H1 (cell line): ENCODE measurements around the gene CCDC12. TPM values are rescaled to one million over a fixed set of nuclear protein-coding genes. Genes with fewer than 3 reads are reported as not detected.

Experiments used
- CTCF ChIA-PET: fragments of 300-600 bp; sonication (Branson Sonifier 250); formaldehyde crosslinking; loops from one replicate; lab custom pipeline; 2021; ENCODE audit not compliant: partially characterized antibody; lab: Charles Lee
- POLR2A ChIA-PET: fragments of 300-600 bp; sonication (Branson Sonifier 250); formaldehyde crosslinking; loops from one replicate; lab custom pipeline; 2021; ENCODE audit warnings: inconsistent platforms; ENCODE audit not compliant: partially characterized antibody; lab: Charles Lee
- DNase-seq, 2 experiments: peaks; one replicate each; pipeline versions ENCODE4 v3.0.0 to v3.0.0-alpha.2; 2010 to 2022; ENCODE audit warnings: low spot score in 2 of 2, low read depth in 1 of 2, mixed read lengths in 1 of 2
- FAIRE-seq: peaks from 2 replicates; lab custom pipeline; 2011; peaks lifted over from hg19 to GRCh38; lab: Jason Lieb, UNC
- H2AFZ ChIP-seq: 2 replicates; pipeline ENCODE4 v1.8.1; 2012; ENCODE audit warnings: low read length, inconsistent platforms
- H2AK5ac ChIP-seq: 2 replicates; pipeline ENCODE4 v1.6.1; 2013; ENCODE audit warnings: low read depth, low read length
- H2BK120ac ChIP-seq: replicated peaks from 2 replicates; pipeline ENCODE3; 2013; ENCODE audit warnings: low read depth, low read length, inconsistent platforms
- H2BK12ac ChIP-seq: 2 replicates; pipeline ENCODE4 v1.6.1; 2013; ENCODE audit warnings: low read depth, low read length
- H2BK15ac ChIP-seq: 2 replicates; pipeline ENCODE4 v1.6.1; 2013; ENCODE audit warnings: low read length
- H2BK20ac ChIP-seq: 2 replicates; pipeline ENCODE4 v1.6.1; 2013; ENCODE audit warnings: low read length
- H2BK5ac ChIP-seq: 2 replicates; pipeline ENCODE4 v1.6.1; 2013; ENCODE audit warnings: low read depth, low read length
- H3K14ac ChIP-seq: 2 replicates; pipeline ENCODE4 v1.6.1; 2013; ENCODE audit warnings: inconsistent platforms; ENCODE audit not compliant: insufficient read length
- H3K18ac ChIP-seq: 2 replicates; pipeline ENCODE4 v1.6.1; 2013; ENCODE audit warnings: low read length; ENCODE audit errors: extremely low read depth
- H3K23ac ChIP-seq: 2 replicates; pipeline ENCODE4 v1.6.1; 2013; ENCODE audit warnings: inconsistent platforms; ENCODE audit not compliant: insufficient read length
- H3K23me2 ChIP-seq: 2 replicates; pipeline ENCODE4 v1.6.1; 2013; ENCODE audit warnings: low read depth, low read length
- H3K27ac ChIP-seq: 2 replicates; pipeline ENCODE4 v1.6.1; 2011; ENCODE audit warnings: low read depth, low read length, inconsistent platforms
- H3K27me3 ChIP-seq, 4 experiments: replicated peaks in 1 of 4; 1 replicate in 1 of 4; 2 replicates in 3 of 4; pipeline versions ENCODE4 v1.6.1 to v1.8.1; 2011 to 2013; ENCODE audit warnings: low read length in 3 of 4, mild to moderate bottlenecking in 3 of 4, inconsistent platforms in 2 of 4, mixed read lengths in 2 of 4, moderate library complexity in 1 of 4; ENCODE audit not compliant: control insufficient read depth in 3 of 4, insufficient read depth in 3 of 4; ENCODE audit errors: extremely low read depth in 1 of 4
- H3K36me3 ChIP-seq, 4 experiments: 2 replicates each; pipeline versions ENCODE4 v1.6.1 to v1.8.1; 2011 to 2013; ENCODE audit warnings: mild to moderate bottlenecking in 4 of 4, low read length in 3 of 4, moderate library complexity in 2 of 4, control low read depth in 1 of 4, inconsistent platforms in 1 of 4; ENCODE audit not compliant: insufficient read depth in 4 of 4, control insufficient read depth in 2 of 4
- H3K4ac ChIP-seq: replicated peaks from 2 replicates; pipeline ENCODE3; 2013; ENCODE audit warnings: low read length, low read depth, mixed read lengths, inconsistent platforms; ENCODE audit not compliant: insufficient read length
- H3K4me1 ChIP-seq, 4 experiments: replicated peaks in 1 of 4; 1 replicate in 1 of 4; 2 replicates in 3 of 4; pipeline versions ENCODE4 v1.6.1 to v1.8.1; 2011 to 2013; ENCODE audit warnings: low read length in 3 of 4, inconsistent platforms in 2 of 4, mixed read lengths in 1 of 4; ENCODE audit not compliant: insufficient read depth in 4 of 4, control insufficient read depth in 3 of 4
- H3K4me2 ChIP-seq, 2 experiments: 2 replicates each; pipeline versions ENCODE4 v1.6.1 to v1.8.1; 2011 to 2013; ENCODE audit warnings: low read depth in 2 of 2, low read length in 2 of 2, control low read depth in 1 of 2, inconsistent platforms in 1 of 2, mild to moderate bottlenecking in 1 of 2; ENCODE audit not compliant: insufficient read depth in 1 of 2
- H3K4me3 ChIP-seq, 4 experiments: fragments of 200-600, 300-600 bp in 1 of 4; sonication (generic), shearing (Covaris generic), sonication (Bioruptor Twin) in 1 of 4; 2 replicates each; pipeline versions ENCODE4 v1.5.1 to v1.8.1; 2011 to 2016; ENCODE audit warnings: low read length in 4 of 4, low read depth in 3 of 4, control low read depth in 2 of 4, inconsistent platforms in 2 of 4, mild to moderate bottlenecking in 2 of 4, mixed read lengths in 1 of 4, moderate library complexity in 1 of 4; ENCODE audit not compliant: insufficient read depth in 2 of 4; ENCODE audit errors: extremely low read depth in 1 of 4
- H3K56ac ChIP-seq: replicated peaks from 2 replicates; pipeline ENCODE3; 2013; ENCODE audit warnings: low read depth, mild to moderate bottlenecking, mixed read lengths, low read length, inconsistent platforms; ENCODE audit not compliant: insufficient read length
- H3K79me1 ChIP-seq: 2 replicates; pipeline ENCODE4 v1.6.1; 2013; ENCODE audit warnings: low read depth, low read length, control low read depth
- H3K79me2 ChIP-seq, 2 experiments: 2 replicates each; pipeline versions ENCODE4 v1.6.1 to v1.8.1; 2012 to 2013; ENCODE audit warnings: low read length in 2 of 2, mild to moderate bottlenecking in 2 of 2, inconsistent platforms in 1 of 2; ENCODE audit not compliant: insufficient read depth in 2 of 2, control insufficient read depth in 1 of 2
- H3K9ac ChIP-seq, 4 experiments: replicated peaks in 1 of 4; 1 replicate in 1 of 4; 2 replicates in 3 of 4; pipeline versions ENCODE4 v1.6.1 to v1.8.1; 2011 to 2013; ENCODE audit warnings: low read depth in 3 of 4, low read length in 3 of 4, control low read depth in 2 of 4, mild to moderate bottlenecking in 2 of 4, moderate library complexity in 2 of 4, inconsistent platforms in 1 of 4; ENCODE audit errors: extremely low read depth in 1 of 4
- H3K9me3 ChIP-seq, 2 experiments: 2 replicates each; pipeline versions ENCODE4 v1.6.1 to v1.8.1; 2012 to 2013; ENCODE audit warnings: mild to moderate bottlenecking in 2 of 2, moderate library complexity in 2 of 2, control low read depth in 1 of 2, inconsistent platforms in 1 of 2, low read depth in 1 of 2, low read length in 1 of 2, mixed read lengths in 1 of 2; ENCODE audit not compliant: insufficient read depth in 2 of 2
- H4K20me1 ChIP-seq, 2 experiments: replicated peaks in 1 of 2; 2 replicates each; pipeline versions ENCODE3 to v1.8.1; 2011 to 2013; ENCODE audit warnings: inconsistent platforms in 2 of 2, low read length in 2 of 2, mild to moderate bottlenecking in 1 of 2; ENCODE audit not compliant: insufficient read depth in 2 of 2, control insufficient read depth in 1 of 2
- H4K5ac ChIP-seq: 2 replicates; pipeline ENCODE4 v1.6.1; 2013; ENCODE audit warnings: low read length, low read depth, mixed read lengths, inconsistent platforms; ENCODE audit not compliant: insufficient read length
- H4K8ac ChIP-seq: 2 replicates; pipeline ENCODE4 v1.8.0; 2013; ENCODE audit warnings: mild to moderate bottlenecking, moderate library complexity, low read length, inconsistent platforms; ENCODE audit not compliant: insufficient read depth; ENCODE audit errors: extremely low read depth
- H4K91ac ChIP-seq: replicated peaks from 2 replicates; pipeline ENCODE3; 2013; ENCODE audit warnings: low read length, mixed read lengths, inconsistent platforms; ENCODE audit not compliant: insufficient read length
- CTCF ChIP-seq, 3 experiments: IDR thresholded peaks; 1 replicate in 2 of 3; 2 replicates in 1 of 3; pipeline versions ENCODE4 v1.5.1 to v1.6.1; 2011; ENCODE audit warnings: low read length in 3 of 3, mild to moderate bottlenecking in 3 of 3, inconsistent platforms in 2 of 3, low read depth in 1 of 3, moderate library complexity in 1 of 3; ENCODE audit not compliant: insufficient read depth in 1 of 3; ENCODE audit errors: control extremely low read depth in 1 of 3
- HDAC2 ChIP-seq, 2 experiments: fragments of 300-600 bp in 1 of 2; sonication (generic) in 1 of 2; IDR thresholded peaks; 2 replicates each; pipeline ENCODE4 v1.6.1; 2011 to 2012; ENCODE audit warnings: low read depth in 2 of 2, low read length in 2 of 2, mild to moderate bottlenecking in 2 of 2, moderate library complexity in 2 of 2, borderline replicate concordance in 1 of 2, inconsistent platforms in 1 of 2
- MAFK ChIP-seq: IDR thresholded peaks from 2 replicates; pipeline ENCODE4 v1.6.1; 2012; ENCODE audit warnings: low read depth, mild to moderate bottlenecking, improper control_type of control experiment, low read length
- RAD21 ChIP-seq, 2 experiments: IDR thresholded peaks in 1 of 2; conservative IDR thresholded peaks in 1 of 2; 2 replicates each; pipeline ENCODE4 v1.6.1; 2011; ENCODE audit warnings: low read depth in 2 of 2, low read length in 2 of 2, improper control_type of control experiment in 1 of 2, inconsistent platforms in 1 of 2, mild to moderate bottlenecking in 1 of 2, moderate library complexity in 1 of 2
- WGBS, 2 experiments: shearing (Covaris generic) in 1 of 2; methylation state at CpG; one replicate each; pipeline versions ENCODE4 v1.1.6 to v1.1.7; 2013 to 2015; ENCODE audit warnings: low lambda C conversion rate in 2 of 2, mixed read lengths in 2 of 2, inconsistent platforms in 1 of 2, low coverage in 1 of 2, missing lambda C conversion rate in 1 of 2; ENCODE audit not compliant: insufficient replicate concordance in 2 of 2, insufficient coverage in 1 of 2, insufficient read length in 1 of 2; ENCODE audit errors: extremely low coverage in 1 of 2, missing lambda C conversion rate in 1 of 2; 5-methylcytosine and 5-hydroxymethylcytosine counted together
- polyA plus RNA-seq, 7 experiments: library from polyadenylated mRNA; depleted of rRNA in 3 of 7; stranded (reverse) in 5 of 7; unstranded in 2 of 7; fragments of >200 nt in 5 of 7; fragments of 200-250 nt in 2 of 7; gene quantifications; 1 replicate in 5 of 7; 2 replicates in 1 of 7; 4 replicates in 1 of 7; pipeline versions ENCODE4 v1.2.1 to v1.2.3, GENCODE V29; 2011 to 2013; ENCODE audit warnings: missing spikeins in 2 of 7, mixed read lengths in 2 of 7
- total RNA-seq: library from RNA; stranded (reverse); fragmentation: NEBNext Ultra II Directional; extraction: Animal tissue kit (Norgen Biotek cat#: 25700); gene quantifications from 2 replicates; pipeline ENCODE4 v1.2.1, GENCODE V29; 2021

Gene CCDC12
- total and polyA plus RNA-seq, 2 of the 8 experiments (the other 6 are each of a cell fraction or from before 2014, with no cell fraction given): 29.5 to 41.3 TPM

DNA sequence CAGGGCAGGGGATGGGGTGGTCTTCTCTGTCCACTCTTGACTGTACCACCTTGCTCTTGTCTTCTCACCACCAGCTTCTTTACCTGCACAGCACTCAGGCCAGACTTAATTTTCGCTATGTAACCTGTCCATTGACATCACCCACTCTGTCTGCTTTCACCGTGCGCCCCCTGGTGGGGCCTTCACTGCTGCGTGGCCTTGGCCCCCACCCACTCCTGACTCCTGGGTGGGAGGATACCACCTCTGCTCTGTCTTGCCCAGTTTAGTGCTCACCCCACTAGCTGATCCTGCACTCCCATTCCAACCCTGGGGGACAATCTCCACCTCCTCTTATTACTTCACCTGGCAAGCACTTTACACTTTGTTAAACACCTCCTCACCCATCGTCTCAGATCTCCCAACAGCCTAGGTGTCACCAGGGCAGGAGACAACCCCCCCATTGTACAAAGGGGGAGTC lies 81.3 kb downstream of the CCDC12 start:
- whole genome bisulfite sequencing, 2 experiments: 34% methylated on average over 5 of the region's 5 CpGs; no CpG with 5 or more reads in 1 of the 2 experiments

More for the DNA sequence above, 81.3 kb downstream of the CCDC12 start:
- no peaks in the 10 kb centered on the region for H3K79me2 ChIP-seq
- FAIRE-seq (no peak), DNase-seq (peak in 1 of 2 experiments; percentile 80)
- no peak overlapping the region for H3K23ac ChIP-seq
- no peaks in the 10 kb centered on the region for H3K79me1 ChIP-seq
- H3K4ac ChIP-seq: no peak overlapping the region
- no peak overlapping the region for H3K18ac ChIP-seq
- H3K27me3 ChIP-seq: peaks cover 13 to 70% (median 52%) of the 10 kb centered on the region in 4 experiments
- TF ChIP-seq MAFK: no peak
- 0 out of 4 replicates have a peak, but pooled peaks of 1 of the 2 experiments have one; percentile 52 for TF ChIP-seq HDAC2 (IDR thresholded peaks at IDR 0.05; ENCODE audit: borderline replicate concordance in 1 of 2, low read depth in 2 of 2, low read length in 2 of 2)
- TF ChIP-seq CTCF (IDR thresholded peaks at IDR 0.05; ENCODE audit: control extremely low read depth in 1 of 3, insufficient read depth in 1 of 3, low read depth in 1 of 3, low read length in 3 of 3): peak in 2 of 3 experiments; percentile 68 to 75; a peak in 3 of 4 replicates
- TF ChIP-seq RAD21 (IDR thresholded peaks at IDR 0.05 in 1 of 2, conservative IDR thresholded peaks at IDR 0.05 in 1 of 2; ENCODE audit: low read depth in 2 of 2, low read length in 2 of 2): peak; percentile 68 to 72
- H3K23me2 ChIP-seq: peaks cover 10% of the 10 kb centered on the region; the same call in 1 of the 2 replicates
- H4K5ac ChIP-seq: no peak overlapping the region
- H4K8ac ChIP-seq: no peak overlapping the region
- H3K9ac ChIP-seq: no peak overlapping the region
- H3K4me3 ChIP-seq: no peak overlapping the region
- H2BK5ac ChIP-seq: no peak overlapping the region
- ChIA-PET CTCF (interaction anchor here (0.7 to 13.3 kb wide), 36 partner anchors 11 to 493 kb away, joined by 3 to 91 read pairs (median 4); partner anchors contain the start of genes MYL3, PRSS50, PTH1R and TMIE), POLR2A (interaction anchor here (0.7 to 0.8 kb wide), 2 partner anchors 28 to 114 kb away, joined by 3 read pairs; no protein-coding TSS in a partner anchor)
- peaks cover 0 to 7% of the 10 kb centered on the region in 2 experiments for H4K20me1 ChIP-seq
- no peaks in the 10 kb centered on the region for H3K9me3 ChIP-seq
- H3K4me2 ChIP-seq: no peak overlapping the region
- no peak overlapping the region; the same call in 1 of the 2 replicates for H2BK20ac ChIP-seq
- no peak overlapping the region for H2AFZ ChIP-seq
- no peaks in the 10 kb centered on the region for H3K36me3 ChIP-seq
- H2BK12ac ChIP-seq: 0 out of 2 replicates have a peak overlapping the region, but pooled peaks have one; percentile 31
- H3K14ac ChIP-seq: no peak overlapping the region
- H3K27ac ChIP-seq: no peak overlapping the region
- H2AK5ac ChIP-seq: no peak overlapping the region
- H2BK15ac ChIP-seq: no peak overlapping the region
- H2BK120ac ChIP-seq: no peak overlapping the region
- no peak overlapping the region for H4K91ac ChIP-seq
- peaks cover 4 to 18% (median 13%) of the 10 kb centered on the region in 4 experiments for H3K4me1 ChIP-seq
- no peak overlapping the region for H3K56ac ChIP-seq
